ENCODE results near the gene RAPGEF6. TPM values are rescaled to one million over a fixed set of nuclear protein-coding genes. Genes with fewer than 3 reads are reported as not detected.
A peak's percentile ranks its signal among the peaks of the same experiment; 100 is the strongest.

RAPGEF6 gene
- total RNA-seq, 3 donors from 2014 or later (not counting 1 experiment from before 2014, with no cell fraction given) = 30.1 to 61.0 (median 42.1) TPM

DNA sequence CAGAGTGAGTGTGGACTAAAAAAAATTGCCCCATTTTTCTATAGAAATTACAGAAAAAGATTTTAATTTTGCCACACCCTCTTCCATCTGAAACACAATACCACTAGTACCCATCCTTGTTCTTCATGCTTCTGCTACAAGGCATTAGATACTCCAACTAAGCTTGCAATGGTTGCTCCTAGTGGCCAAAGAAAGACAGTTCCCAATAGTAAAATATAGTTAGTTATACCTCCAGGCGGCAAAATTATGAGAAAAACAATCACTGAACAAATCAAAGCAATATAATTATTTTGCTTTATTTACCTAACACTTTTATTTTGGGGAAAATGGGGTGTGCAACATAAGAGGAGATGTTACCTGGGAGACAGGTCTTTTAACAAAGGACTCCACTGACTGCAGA is 101.2 kb downstream of the RAPGEF6 start:
- Mint-ChIP-seq H3K9me3 (no peaks in the 10 kb centered on the region), H3K36me3 (no peaks in the 10 kb centered on the region), H3K4me3 (peak overlapping the region; percentile 21), H3K27ac (peak overlapping the region; percentile 57 to 86), H3K4me1 (peaks cover 32 to 61% of the 10 kb centered on the region in 2 donors), H3K27me3 (ENCODE audit: low read depth in 2 of 2) (no peaks in the 10 kb centered on the region)
- no peaks in the 10 kb centered on the region for H3K36me3 ChIP-seq (ENCODE audit: control insufficient read depth, insufficient read depth, low read length)
- H3K9me3 ChIP-seq (ENCODE audit: control insufficient read depth, insufficient read depth, low read length) = no peaks in the 10 kb centered on the region
- TF ChIP-seq, protein P1, sequence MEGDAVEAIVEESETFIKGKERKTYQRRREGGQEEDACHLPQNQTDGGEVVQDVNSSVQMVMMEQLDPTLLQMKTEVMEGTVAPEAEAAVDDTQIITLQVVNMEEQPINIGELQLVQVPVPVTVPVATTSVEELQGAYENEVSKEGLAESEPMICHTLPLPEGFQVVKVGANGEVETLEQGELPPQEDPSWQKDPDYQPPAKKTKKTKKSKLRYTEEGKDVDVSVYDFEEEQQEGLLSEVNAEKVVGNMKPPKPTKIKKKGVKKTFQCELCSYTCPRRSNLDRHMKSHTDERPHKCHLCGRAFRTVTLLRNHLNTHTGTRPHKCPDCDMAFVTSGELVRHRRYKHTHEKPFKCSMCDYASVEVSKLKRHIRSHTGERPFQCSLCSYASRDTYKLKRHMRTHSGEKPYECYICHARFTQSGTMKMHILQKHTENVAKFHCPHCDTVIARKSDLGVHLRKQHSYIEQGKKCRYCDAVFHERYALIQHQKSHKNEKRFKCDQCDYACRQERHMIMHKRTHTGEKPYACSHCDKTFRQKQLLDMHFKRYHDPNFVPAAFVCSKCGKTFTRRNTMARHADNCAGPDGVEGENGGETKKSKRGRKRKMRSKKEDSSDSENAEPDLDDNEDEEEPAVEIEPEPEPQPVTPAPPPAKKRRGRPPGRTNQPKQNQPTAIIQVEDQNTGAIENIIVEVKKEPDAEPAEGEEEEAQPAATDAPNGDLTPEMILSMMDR (IDR thresholded peaks at IDR 0.05) = no peak
- ATAC-seq = no peak
- intact Hi-C loops (cut with micrococcal nuclease) = loop anchor here (5.0 kb wide), 1 partner anchor 103 kb away; the partner anchor contains the start of gene RAPGEF6
- DNase-seq = peak in 1 of 2 donors; percentile 51
- H3K27ac ChIP-seq (ENCODE audit: low read length) = no peak overlapping the region
- WGBS (ENCODE audit: insufficient coverage) = no CpG with 5 or more reads among the region's 1 CpG
- H3K27me3 ChIP-seq (ENCODE audit: control insufficient read depth, insufficient read depth, low read length) = no peaks in the 10 kb centered on the region
- no peak overlapping the region for H3K4me3 ChIP-seq (ENCODE audit: low read length)
- H3K4me1 ChIP-seq (ENCODE audit: control insufficient read depth, insufficient read depth, low read length) = peaks cover 16% of the 10 kb centered on the region

DNA sequence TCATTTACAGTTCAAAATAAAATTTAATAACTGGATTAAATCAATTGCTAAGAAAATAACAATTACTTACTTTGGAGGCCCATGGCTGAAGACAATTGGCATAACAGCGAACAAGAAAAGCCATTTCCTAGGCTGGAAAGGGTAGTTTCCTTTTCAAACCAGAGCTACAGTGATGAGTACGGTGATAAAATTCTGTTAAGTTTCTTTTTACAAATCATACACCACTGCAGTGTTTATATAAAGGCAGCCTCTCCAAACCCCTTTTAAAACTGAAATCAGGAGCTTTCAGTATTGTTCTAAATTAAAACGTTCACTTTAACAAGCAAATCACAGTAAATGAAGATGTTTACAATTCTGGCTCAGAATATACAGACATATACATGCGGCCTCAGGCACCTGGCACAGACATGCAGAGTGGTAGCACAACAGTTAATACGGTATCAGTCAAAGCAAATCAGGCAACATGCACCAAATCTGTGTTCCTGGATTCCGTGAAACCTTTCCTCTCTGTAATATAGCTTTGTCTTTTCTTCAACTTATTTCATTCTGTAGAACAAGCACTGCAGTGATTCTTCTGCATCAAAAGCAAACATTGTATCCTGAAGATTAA is 102.9 kb downstream of the RAPGEF6 start:
- Histone ChIP-seq H3K4me3 (ENCODE audit: low read length) (peak overlapping the region; percentile 20), H3K27ac (ENCODE audit: low read length) (peak overlapping the region; percentile 63), H3K4me1 (ENCODE audit: control insufficient read depth, insufficient read depth, low read length) (peaks cover 18% of the 10 kb centered on the region), H3K36me3 (ENCODE audit: control insufficient read depth, insufficient read depth, low read length) (no peaks in the 10 kb centered on the region), H3K27me3 (ENCODE audit: control insufficient read depth, insufficient read depth, low read length) (no peaks in the 10 kb centered on the region), H3K9me3 (ENCODE audit: control insufficient read depth, insufficient read depth, low read length) (no peaks in the 10 kb centered on the region)
- TF ChIP-seq, protein P1 (IDR thresholded peaks at IDR 0.05) = no peak
- Mint-ChIP-seq H3K4me1 (peaks cover 44 to 69% of the 10 kb centered on the region in 2 donors), H3K27me3 (ENCODE audit: low read depth in 2 of 2) (no peaks in the 10 kb centered on the region), H3K9me3 (no peaks in the 10 kb centered on the region), H3K27ac (peak overlapping the region; percentile 86 to 88), H3K4me3 (peak overlapping the region; percentile 82), H3K36me3 (no peaks in the 10 kb centered on the region)
- WGBS (ENCODE audit: insufficient coverage) = 29% methylated on average over 4 of the region's 6 CpGs
- peak in 1 of 2 donors; percentile 63 for DNase-seq
- peak; percentile 62 to 74 (median 72) for ATAC-seq
- intact Hi-C loops (cut with micrococcal nuclease) = loop anchor here (5.0 kb wide), 1 partner anchor 105 kb away; the partner anchor contains the start of gene RAPGEF6

DNA sequence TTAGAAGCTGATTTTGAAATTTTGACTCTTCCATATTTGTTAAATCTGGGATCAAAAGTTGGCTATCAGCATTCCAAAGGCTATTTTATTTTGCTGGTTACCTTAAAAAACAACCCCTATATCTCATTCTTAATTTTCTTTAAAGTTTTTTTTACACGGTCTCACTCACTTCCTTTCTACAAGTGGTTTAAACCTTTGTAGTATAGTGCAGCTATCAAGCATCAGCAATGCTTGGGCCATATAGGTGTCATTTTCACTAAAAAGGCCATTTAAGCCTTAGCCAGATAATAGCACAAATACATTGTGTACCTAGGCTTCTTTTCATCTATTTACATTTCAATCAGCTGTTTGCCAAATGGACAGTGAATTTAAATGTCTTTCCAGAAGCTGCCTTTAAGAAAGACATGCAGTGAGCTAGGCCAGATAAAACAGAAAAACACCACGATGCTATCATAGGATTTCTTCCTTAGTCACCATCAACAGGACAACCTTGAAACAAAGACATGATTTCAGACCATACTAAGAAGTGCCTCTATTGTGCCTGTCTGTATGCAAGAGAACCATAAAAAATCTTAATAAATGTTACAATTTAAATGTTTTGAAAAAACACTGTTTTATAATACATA is 104.2 kb downstream of the RAPGEF6 start:
- H3K27me3 ChIP-seq (ENCODE audit: control insufficient read depth, insufficient read depth, low read length) = no peaks in the 10 kb centered on the region
- no peaks in the 10 kb centered on the region for H3K27me3 Mint-ChIP-seq (ENCODE audit: low read depth in 2 of 2)
- peak overlapping the region; percentile 65 for H3K4me3 Mint-ChIP-seq
- H3K36me3 Mint-ChIP-seq = no peaks in the 10 kb centered on the region
- DNase-seq (peak in 1 of 2 donors; percentile 35), ATAC-seq (peak; percentile 69 to 75 (median 71))
- peaks cover 16% of the 10 kb centered on the region for H3K4me1 ChIP-seq (ENCODE audit: control insufficient read depth, insufficient read depth, low read length)
- intact Hi-C loops (cut with micrococcal nuclease) = loop anchor here (5.0 kb wide), 1 partner anchor 106 kb away; the partner anchor contains the start of gene RAPGEF6
- H3K4me1 Mint-ChIP-seq = peaks cover 45 to 71% of the 10 kb centered on the region in 2 donors
- H3K27ac Mint-ChIP-seq = peak overlapping the region; percentile 74 to 86
- no peaks in the 10 kb centered on the region for H3K9me3 Mint-ChIP-seq
- TF ChIP-seq, protein P1 (IDR thresholded peaks at IDR 0.05) = no peak
- H3K36me3 ChIP-seq (ENCODE audit: control insufficient read depth, insufficient read depth, low read length) = no peaks in the 10 kb centered on the region
- H3K27ac ChIP-seq (ENCODE audit: low read length) = peak overlapping the region; percentile 52
- H3K4me3 ChIP-seq (ENCODE audit: low read length) = no peak overlapping the region
- no peaks in the 10 kb centered on the region for H3K9me3 ChIP-seq (ENCODE audit: control insufficient read depth, insufficient read depth, low read length)
- WGBS (ENCODE audit: insufficient coverage) = 55% methylated on average over 2 of the region's 2 CpGs
